Glutamatergic neuron (in vitro differentiated cells): ENCODE measurements around the gene JAKMIP1. TPM values are rescaled to one million over a fixed set of nuclear protein-coding genes. Genes with fewer than 3 reads are reported as not detected.

Experiments
- DNase-seq: peaks from one replicate; pipeline ENCODE4 v3.0.0; 2022
- H3K27ac Mint-ChIP-seq: one replicate; pipeline ENCODE4 v1.8.0; 2020; ENCODE audit warnings: mild to moderate bottlenecking, mixed read lengths, inconsistent platforms; ENCODE audit not compliant: unreplicated experiment
- H3K27me3 Mint-ChIP-seq: one replicate; pipeline ENCODE4 v1.8.0; 2020; ENCODE audit warnings: mild to moderate bottlenecking, moderate library complexity, mixed read lengths, inconsistent platforms; ENCODE audit not compliant: unreplicated experiment
- H3K36me3 Mint-ChIP-seq: one replicate; pipeline ENCODE4 v1.8.0; 2020; ENCODE audit warnings: mild to moderate bottlenecking, mixed read lengths, inconsistent platforms; ENCODE audit not compliant: unreplicated experiment
- H3K4me1 Mint-ChIP-seq: one replicate; pipeline ENCODE4 v1.8.0; 2020; ENCODE audit warnings: mild to moderate bottlenecking, low read depth, mixed read lengths, inconsistent platforms; ENCODE audit not compliant: unreplicated experiment
- H3K4me3 Mint-ChIP-seq: one replicate; pipeline ENCODE4 v1.8.0; 2020; ENCODE audit warnings: mild to moderate bottlenecking, mixed read lengths, inconsistent platforms; ENCODE audit not compliant: unreplicated experiment
- H3K9me3 Mint-ChIP-seq: one replicate; pipeline ENCODE4 v1.8.0; 2020; ENCODE audit warnings: mild to moderate bottlenecking, moderate library complexity, mixed read lengths, inconsistent platforms; ENCODE audit not compliant: unreplicated experiment
- CTCF ChIP-seq: fragments of 200-600 bp; sonication (generic); IDR thresholded peaks from one replicate; pipeline ENCODE4 v1.5.0; 2021; ENCODE audit not compliant: partially characterized antibody, unreplicated experiment
- total RNA-seq: library from RNA; stranded (reverse); fragmentation: NEBNext Ultra II Directional; extraction: Animal tissue kit (Norgen Biotek cat#: 25700); gene quantifications from one replicate; pipeline ENCODE4 v1.2.1, GENCODE V29; 2021; ENCODE audit not compliant: unreplicated experiment

The JAKMIP1 gene
- total RNA-seq, 1 donor from 2014 or later = 2.4 TPM

- Mint-ChIP-seq H3K36me3 (peaks cover 4% of the 10 kb centered on the region), H3K4me1 (no peaks in the 10 kb centered on the region), H3K27me3 (peaks cover 2% of the 10 kb centered on the region), H3K27ac (no peak overlapping the region), H3K4me3 (no peak overlapping the region), H3K9me3 (no peaks in the 10 kb centered on the region)
- no peak for DNase-seq
- no peak for TF ChIP-seq CTCF
Measured at GRCh38 chr4:6085028-6085690, 115.2 kb downstream of the JAKMIP1 start.

GRCh38 chr4:6079965-6080364, 120.4 kb downstream of the JAKMIP1 start:
- DNase-seq = no peak
- Mint-ChIP-seq H3K36me3 (peaks cover 4% of the 10 kb centered on the region), H3K4me1 (no peaks in the 10 kb centered on the region), H3K27me3 (no peaks in the 10 kb centered on the region), H3K4me3 (no peak overlapping the region), H3K27ac (no peak overlapping the region), H3K9me3 (peaks cover under 1% of the 10 kb centered on the region)
- TF ChIP-seq CTCF = no peak

- H3K4me1 Mint-ChIP-seq = no peaks in the 10 kb centered on the region
- H3K27ac Mint-ChIP-seq = no peak overlapping the region
- H3K36me3 Mint-ChIP-seq = no peaks in the 10 kb centered on the region
- H3K9me3 Mint-ChIP-seq = peaks cover 1% of the 10 kb centered on the region
- no peak for DNase-seq
- H3K4me3 Mint-ChIP-seq = no peak overlapping the region
- no peak for TF ChIP-seq CTCF
- H3K27me3 Mint-ChIP-seq = no peaks in the 10 kb centered on the region
Measured at GRCh38 chr4:6078560-6078959, 121.8 kb downstream of the JAKMIP1 start.

GRCh38 chr4:6076391-6076790, 124.0 kb downstream of the JAKMIP1 start:
- H3K4me3 Mint-ChIP-seq = no peak overlapping the region
- peaks cover 1% of the 10 kb centered on the region for H3K9me3 Mint-ChIP-seq
- H3K27ac Mint-ChIP-seq = no peak overlapping the region
- peak; percentile 27 for TF ChIP-seq CTCF
- H3K36me3 Mint-ChIP-seq = no peaks in the 10 kb centered on the region
- H3K4me1 Mint-ChIP-seq = no peaks in the 10 kb centered on the region
- no peaks in the 10 kb centered on the region for H3K27me3 Mint-ChIP-seq
- DNase-seq = no peak

GRCh38 chr4:6074758-6075157, 125.6 kb downstream of the JAKMIP1 start:
- Mint-ChIP-seq H3K27ac (no peak overlapping the region), H3K36me3 (no peaks in the 10 kb centered on the region), H3K9me3 (peaks cover 1% of the 10 kb centered on the region), H3K4me3 (no peak overlapping the region), H3K27me3 (no peaks in the 10 kb centered on the region), H3K4me1 (no peaks in the 10 kb centered on the region)
- no peak for TF ChIP-seq CTCF
- no peak for DNase-seq
